KMS-11 (cell line): ENCODE measurements around the gene IVD.

Experiments
- H2AFZ ChIP-seq: fragments of 200-600 bp; sonication (generic); 2 replicates; pipeline ENCODE4 v1.6.1; 2016; ENCODE audit warnings: antibody characterized with exemption, mixed run types, low read depth
- H3K27ac ChIP-seq: fragments of 200-600 bp; sonication (generic); 2 replicates; pipeline ENCODE4 v1.6.1; 2016; ENCODE audit warnings: mild to moderate bottlenecking, mixed run types
- H3K27me3 ChIP-seq: fragments of 200-600 bp; sonication (generic); 2 replicates; pipeline ENCODE4 v1.6.1; 2017; ENCODE audit warnings: mild to moderate bottlenecking, low read depth, mixed run types, moderate library complexity; ENCODE audit not compliant: insufficient read depth
- H3K36me3 ChIP-seq: fragments of 200-600 bp; sonication (generic); 2 replicates; pipeline ENCODE4 v1.6.1; 2017; ENCODE audit warnings: mild to moderate bottlenecking, mixed run types; ENCODE audit not compliant: insufficient read depth
- H3K4me1 ChIP-seq: fragments of 200-600 bp; sonication (generic); 2 replicates; pipeline ENCODE4 v1.6.1; 2016; ENCODE audit warnings: mild to moderate bottlenecking, low read depth, mixed run types; ENCODE audit not compliant: poor library complexity, severe bottlenecking
- H3K4me2 ChIP-seq: fragments of 200-600 bp; sonication (generic); 2 replicates; pipeline ENCODE4 v1.7.0; 2016; ENCODE audit warnings: mild to moderate bottlenecking, mixed run types
- H3K4me3 ChIP-seq: fragments of 200-600 bp; sonication (generic); IDR thresholded peaks from 2 replicates; pipeline ENCODE4 v1.6.1; 2017; ENCODE audit warnings: low read depth, low read length, mixed read lengths; ENCODE audit not compliant: insufficient read depth
- H3K79me2 ChIP-seq: fragments of 200-600 bp; sonication (generic); 2 replicates; pipeline ENCODE4 v1.6.1; 2016; ENCODE audit warnings: low read depth, mixed run types; ENCODE audit not compliant: insufficient read depth
- H3K9ac ChIP-seq: fragments of 200-600 bp; sonication (generic); 2 replicates; pipeline ENCODE4 v1.6.1; 2016; ENCODE audit warnings: mild to moderate bottlenecking, mixed run types
- H4K20me1 ChIP-seq: fragments of 200-600 bp; sonication (generic); 2 replicates; pipeline ENCODE4 v1.6.1; 2016; ENCODE audit warnings: mild to moderate bottlenecking, mixed run types; ENCODE audit not compliant: insufficient read depth
- TF ChIP-seq, protein P1 (sequence below): fragments of 200-600 bp; sonication (generic); conservative IDR thresholded peaks from 2 replicates; pipeline ENCODE4 v1.6.1; 2017; ENCODE audit warnings: low read depth, mild to moderate bottlenecking, antibody characterized with exemption, low read length, moderate library complexity, mixed read lengths

The IVD gene

DNA sequence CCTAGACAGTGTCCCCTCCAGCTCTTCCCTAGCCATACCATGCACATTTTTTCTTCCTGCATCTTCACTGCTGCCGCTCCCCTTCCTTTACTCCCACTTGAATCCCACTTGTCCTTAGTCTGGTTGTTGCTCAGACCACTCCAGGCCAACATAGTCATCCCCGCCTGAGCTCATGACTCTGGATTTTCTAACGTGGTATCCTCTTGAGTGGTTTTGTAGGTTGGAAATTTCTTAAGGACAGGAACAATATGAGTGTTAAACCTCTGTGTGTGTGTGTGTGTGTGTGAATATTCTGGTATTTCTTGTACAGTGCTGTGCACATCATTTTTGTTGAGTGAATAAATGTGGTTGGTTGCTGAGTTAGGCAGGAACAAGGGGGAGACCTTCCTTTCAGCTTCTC, 38.3 kb downstream of the IVD start:
- no peak overlapping the region for H3K9ac ChIP-seq
- no peak overlapping the region for H3K4me3 ChIP-seq
- H3K27me3 ChIP-seq: peaks cover 3% of the 10 kb centered on the region; the same call in 1 of the 2 replicates
- H3K4me1 ChIP-seq: no peaks in the 10 kb centered on the region
- TF ChIP-seq, protein P1, sequence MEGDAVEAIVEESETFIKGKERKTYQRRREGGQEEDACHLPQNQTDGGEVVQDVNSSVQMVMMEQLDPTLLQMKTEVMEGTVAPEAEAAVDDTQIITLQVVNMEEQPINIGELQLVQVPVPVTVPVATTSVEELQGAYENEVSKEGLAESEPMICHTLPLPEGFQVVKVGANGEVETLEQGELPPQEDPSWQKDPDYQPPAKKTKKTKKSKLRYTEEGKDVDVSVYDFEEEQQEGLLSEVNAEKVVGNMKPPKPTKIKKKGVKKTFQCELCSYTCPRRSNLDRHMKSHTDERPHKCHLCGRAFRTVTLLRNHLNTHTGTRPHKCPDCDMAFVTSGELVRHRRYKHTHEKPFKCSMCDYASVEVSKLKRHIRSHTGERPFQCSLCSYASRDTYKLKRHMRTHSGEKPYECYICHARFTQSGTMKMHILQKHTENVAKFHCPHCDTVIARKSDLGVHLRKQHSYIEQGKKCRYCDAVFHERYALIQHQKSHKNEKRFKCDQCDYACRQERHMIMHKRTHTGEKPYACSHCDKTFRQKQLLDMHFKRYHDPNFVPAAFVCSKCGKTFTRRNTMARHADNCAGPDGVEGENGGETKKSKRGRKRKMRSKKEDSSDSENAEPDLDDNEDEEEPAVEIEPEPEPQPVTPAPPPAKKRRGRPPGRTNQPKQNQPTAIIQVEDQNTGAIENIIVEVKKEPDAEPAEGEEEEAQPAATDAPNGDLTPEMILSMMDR: no peak
- H3K36me3 ChIP-seq: no peaks in the 10 kb centered on the region
- H3K27ac ChIP-seq: no peak overlapping the region
- H2AFZ ChIP-seq: no peak overlapping the region
- peaks cover 36% of the 10 kb centered on the region for H3K79me2 ChIP-seq
- H3K4me2 ChIP-seq: no peak overlapping the region
- no peaks in the 10 kb centered on the region for H4K20me1 ChIP-seq

DNA sequence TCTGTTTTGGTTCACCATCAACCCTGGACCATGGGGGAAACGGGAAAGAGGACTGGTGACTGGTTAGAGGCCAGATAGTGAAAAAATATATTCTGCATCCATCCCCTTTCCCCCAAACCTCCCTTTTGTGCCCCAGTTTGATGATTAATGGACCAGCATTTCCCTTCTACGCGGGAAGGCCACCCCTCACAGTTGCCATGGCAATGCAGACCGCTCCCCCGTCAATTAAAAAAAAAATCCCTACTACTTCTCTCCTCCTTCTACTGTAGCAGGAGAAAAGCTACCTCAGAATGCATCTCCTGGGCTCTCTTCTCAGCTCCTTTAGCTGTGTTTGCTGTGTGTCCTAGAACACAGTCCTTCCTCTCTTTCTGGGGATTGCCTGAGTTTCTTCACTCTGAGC, 39.1 kb downstream of the IVD start:
- Histone ChIP-seq H3K79me2 (peaks cover 41% of the 10 kb centered on the region), H4K20me1 (no peaks in the 10 kb centered on the region), H3K36me3 (no peaks in the 10 kb centered on the region), H3K9ac (no peak overlapping the region), H2AFZ (no peak overlapping the region), H3K4me2 (no peak overlapping the region), H3K27me3 (no peaks in the 10 kb centered on the region; the same call in 1 of the 2 replicates), H3K4me1 (no peaks in the 10 kb centered on the region), H3K27ac (no peak overlapping the region), H3K4me3 (no peak overlapping the region)
- TF ChIP-seq, protein P1: no peak

DNA sequence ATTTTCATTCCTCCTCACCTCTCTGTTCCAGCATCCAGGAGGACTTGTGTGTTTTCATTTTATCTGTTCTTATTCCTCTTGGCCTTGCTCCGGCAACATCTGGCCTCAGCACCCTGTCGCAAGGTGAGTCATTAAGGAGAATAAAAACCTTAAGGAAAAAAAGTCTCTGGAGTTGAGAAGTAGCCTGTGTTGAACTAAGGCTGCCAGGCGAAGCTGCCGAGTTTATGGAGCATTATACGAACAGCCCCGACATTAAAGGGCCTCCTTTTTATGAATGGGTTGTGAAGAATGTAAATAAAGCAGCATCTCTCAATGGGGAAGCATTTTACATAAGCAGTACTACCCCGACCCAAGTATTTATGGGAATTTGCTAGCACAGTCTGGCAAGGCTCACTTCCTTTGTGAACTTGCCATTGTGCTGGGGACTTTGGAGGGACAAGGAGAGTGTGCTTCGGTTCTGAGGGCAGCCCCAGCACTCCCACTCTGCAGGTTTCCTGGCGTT, 39.9 kb downstream of the IVD start:
- no peaks in the 10 kb centered on the region for H3K4me1 ChIP-seq
- H3K27me3 ChIP-seq: no peaks in the 10 kb centered on the region
- no peaks in the 10 kb centered on the region for H3K36me3 ChIP-seq
- TF ChIP-seq, protein P1: no peak
- H4K20me1 ChIP-seq: no peaks in the 10 kb centered on the region
- no peak overlapping the region for H3K4me3 ChIP-seq
- H2AFZ ChIP-seq: no peak overlapping the region
- H3K4me2 ChIP-seq: no peak overlapping the region
- no peak overlapping the region for H3K27ac ChIP-seq
- H3K9ac ChIP-seq: no peak overlapping the region
- peaks cover 46% of the 10 kb centered on the region for H3K79me2 ChIP-seq

DNA sequence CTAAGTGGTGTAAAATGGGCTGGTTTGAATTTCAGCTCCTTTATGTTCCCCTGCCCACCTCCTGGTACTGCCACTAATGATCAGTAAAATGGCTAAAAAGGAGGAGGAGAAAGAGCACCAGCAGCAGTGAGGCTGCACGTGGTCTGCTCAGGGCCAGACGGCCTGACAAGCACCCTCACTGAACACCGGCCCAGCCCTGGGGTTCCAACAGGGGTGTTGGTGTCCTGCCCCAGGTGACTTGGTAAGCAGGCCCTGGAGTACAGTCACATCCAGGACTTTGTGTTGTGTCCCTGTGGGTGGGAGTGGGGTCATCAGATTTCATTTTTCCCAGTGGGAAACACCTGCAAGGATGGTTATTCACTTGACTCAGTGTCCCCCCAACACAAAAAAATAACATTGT, 40.5 kb downstream of the IVD start:
- Histone ChIP-seq H3K4me2 (no peak overlapping the region), H3K36me3 (no peaks in the 10 kb centered on the region), H3K27me3 (no peaks in the 10 kb centered on the region), H3K79me2 (peaks cover 49% of the 10 kb centered on the region), H3K4me3 (no peak overlapping the region), H2AFZ (no peak overlapping the region), H3K9ac (no peak overlapping the region), H3K27ac (no peak overlapping the region), H3K4me1 (no peaks in the 10 kb centered on the region), H4K20me1 (no peaks in the 10 kb centered on the region)
- TF ChIP-seq, protein P1: no peak
